A172 (cell line): ENCODE data around the gene SLC6A11. TPM values are rescaled to one million over a fixed set of nuclear protein-coding genes. Genes with fewer than 3 reads are reported as not detected.
A peak's percentile ranks its signal among the peaks of the same experiment; 100 is the strongest.

Source experiments
- DNase-seq: peaks from one replicate; pipeline ENCODE4 v3.0.0-alpha.2; 2015; ENCODE audit warnings: low spot score
- total RNA-seq: library from RNA; depleted of rRNA; stranded (reverse); fragments of >200 nt; shearing (Covaris generic); gene quantifications from 2 replicates; pipeline ENCODE4 v1.2.3, GENCODE V29; 2014; rRNA removed

The SLC6A11 gene
- total RNA-seq: 0.02 TPM in 1 of 2 replicates, not detected in the other

- no peak for DNase-seq
Observed at GRCh38 chr3:10816019-10816862, at the start of gene SLC6A11. TSS of gene SLC6A11 (plus strand) at chr3:10816228. CDS start at chr3:10816266, 38 bp downstream.

GRCh38 chr3:10768708-10769394 is 47.2 kb upstream of the SLC6A11 start:
- DNase-seq: no peak

GRCh38 chr3:10770547-10770946 is 45.5 kb upstream of the SLC6A11 start:
- no peak for DNase-seq

GRCh38 chr3:10770981-10771380 is 45.0 kb upstream of the SLC6A11 start:
- DNase-seq: no peak

GRCh38 chr3:10771486-10772270 is 44.4 kb upstream of the SLC6A11 start:
- no peak for DNase-seq

- DNase-seq: no peak
Observed at GRCh38 chr3:10772271-10773161, 43.5 kb upstream of the SLC6A11 start.

GRCh38 chr3:10774129-10774670 is 41.8 kb upstream of the SLC6A11 start:
- DNase-seq: no peak

- no peak for DNase-seq
Observed at GRCh38 chr3:10774825-10775224, 41.2 kb upstream of the SLC6A11 start.

GRCh38 chr3:10775259-10775658 is 40.8 kb upstream of the SLC6A11 start:
- DNase-seq: no peak

- no peak for DNase-seq
Observed at GRCh38 chr3:10775828-10776227, 40.2 kb upstream of the SLC6A11 start.

GRCh38 chr3:10777627-10778026 is 38.4 kb upstream of the SLC6A11 start:
- no peak for DNase-seq

GRCh38 chr3:10778492-10779292 is 37.3 kb upstream of the SLC6A11 start:
- DNase-seq: no peak

- DNase-seq: no peak
Observed at GRCh38 chr3:10779293-10779805, 36.7 kb upstream of the SLC6A11 start.

GRCh38 chr3:10780243-10780642 is 35.8 kb upstream of the SLC6A11 start:
- no peak for DNase-seq

- DNase-seq: no peak
Observed at GRCh38 chr3:10780922-10781321, 35.1 kb upstream of the SLC6A11 start.

- peak; percentile 20 for DNase-seq
Observed at GRCh38 chr3:10781981-10782380, 34.0 kb upstream of the SLC6A11 start.

- DNase-seq: peak; percentile 38
Observed at GRCh38 chr3:10783360-10784351, 32.4 kb upstream of the SLC6A11 start.

GRCh38 chr3:10786640-10787039 is 29.4 kb upstream of the SLC6A11 start:
- DNase-seq: no peak

GRCh38 chr3:10788451-10788850 is 27.6 kb upstream of the SLC6A11 start:
- DNase-seq: no peak
